OCI-M2 (cell line): ENCODE results near the gene MAP6D1.

Source experiments
- DNase-seq: peaks from one replicate; lab custom pipeline; 2025; ENCODE audit not compliant: unreplicated experiment; lab: John Stamatoyannopoulos, UW

Gene MAP6D1

GRCh38 chr3:183824761-183825455 lies 469 bp downstream of the MAP6D1 start:
- DNase-seq: no peak

- DNase-seq: no peak
Measured at GRCh38 chr3:183823963-183824362, 1.4 kb downstream of the MAP6D1 start.

DNA sequence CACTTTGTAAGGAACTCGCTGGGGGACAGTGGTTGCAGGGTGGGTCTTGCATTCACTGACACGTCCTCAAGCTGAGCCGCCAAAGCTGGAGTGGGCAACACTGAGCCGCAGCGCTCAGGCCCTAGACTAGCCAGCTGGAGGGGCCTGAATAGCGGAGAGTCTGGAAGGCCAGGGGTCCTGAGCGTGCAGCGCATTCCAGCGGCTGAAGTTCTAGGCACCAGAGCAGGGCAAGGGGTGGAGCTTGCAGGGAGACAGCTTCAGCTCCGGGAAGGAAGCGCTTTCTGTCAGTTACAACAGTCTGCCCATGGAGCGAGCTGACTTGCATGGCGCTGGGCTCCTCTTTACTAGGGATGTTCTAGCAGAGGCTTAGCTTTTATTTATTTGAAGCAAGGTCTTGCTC lies 2.7 kb downstream of the MAP6D1 start:
- DNase-seq: no peak

DNA sequence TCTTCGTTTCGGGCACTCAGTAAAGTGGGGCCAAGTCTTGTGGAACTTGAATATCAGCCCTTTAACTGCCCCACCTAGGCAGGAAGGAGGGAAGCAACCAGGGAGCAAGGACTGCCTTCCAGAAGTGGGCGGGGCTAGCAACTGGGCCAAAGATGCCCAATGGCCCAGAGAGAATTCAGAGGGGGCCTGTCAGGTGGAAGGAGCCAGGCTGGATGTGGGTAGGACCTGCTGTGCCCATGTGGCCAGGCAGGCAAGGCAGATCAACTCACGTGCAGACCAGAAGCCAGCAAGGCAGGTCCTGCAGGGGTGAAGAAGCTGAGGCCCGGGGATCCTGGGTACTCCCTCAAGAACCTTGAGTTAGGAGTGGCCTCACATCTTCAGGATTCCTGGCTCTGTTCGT lies 5.5 kb downstream of the MAP6D1 start:
- no peak for DNase-seq

DNA sequence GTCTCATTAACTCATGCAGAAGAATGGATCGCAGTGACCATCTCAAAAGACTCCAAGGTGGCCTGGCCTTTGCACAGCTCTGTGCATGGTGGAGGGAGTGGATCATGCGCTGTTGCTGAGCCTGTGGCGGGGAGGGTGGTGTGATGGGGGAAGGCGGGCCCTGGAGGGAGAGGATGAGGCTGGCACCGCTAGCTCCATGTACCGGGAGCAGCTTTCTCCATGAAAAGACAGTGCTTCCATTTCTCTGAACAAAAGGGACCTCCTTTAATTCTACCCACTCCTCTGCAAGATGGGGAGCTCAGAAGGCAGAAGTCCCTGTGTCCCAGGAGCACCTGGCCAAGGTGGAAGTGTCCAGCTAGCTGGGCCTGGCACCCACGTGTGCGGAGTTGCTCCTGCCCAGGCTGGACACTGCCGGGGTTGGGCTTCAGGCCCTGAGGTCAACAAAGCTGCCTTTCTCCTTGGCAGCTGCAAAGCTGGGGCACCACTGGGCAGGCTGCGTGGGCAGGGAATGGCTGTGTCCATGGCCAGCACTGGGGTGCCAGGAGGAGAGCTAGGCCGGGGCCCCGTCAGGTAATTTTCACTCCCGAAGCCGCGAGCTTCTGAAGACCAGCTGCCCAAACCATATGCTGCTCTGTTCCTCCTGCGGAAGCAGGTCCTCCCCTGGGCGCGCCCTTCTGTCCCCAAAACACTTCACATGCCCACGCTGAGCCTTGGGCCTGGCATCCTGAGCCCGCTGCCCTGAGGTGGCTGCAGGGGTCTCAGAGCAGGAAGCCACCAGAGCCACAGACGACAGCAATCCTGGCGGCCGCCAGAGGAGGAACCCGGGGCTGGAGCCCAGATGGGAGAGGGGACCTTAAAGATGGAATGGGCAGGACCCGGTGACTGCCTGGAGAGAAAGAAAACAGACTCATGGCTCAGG lies 6.4 kb downstream of the MAP6D1 start:
- DNase-seq: no peak

DNA sequence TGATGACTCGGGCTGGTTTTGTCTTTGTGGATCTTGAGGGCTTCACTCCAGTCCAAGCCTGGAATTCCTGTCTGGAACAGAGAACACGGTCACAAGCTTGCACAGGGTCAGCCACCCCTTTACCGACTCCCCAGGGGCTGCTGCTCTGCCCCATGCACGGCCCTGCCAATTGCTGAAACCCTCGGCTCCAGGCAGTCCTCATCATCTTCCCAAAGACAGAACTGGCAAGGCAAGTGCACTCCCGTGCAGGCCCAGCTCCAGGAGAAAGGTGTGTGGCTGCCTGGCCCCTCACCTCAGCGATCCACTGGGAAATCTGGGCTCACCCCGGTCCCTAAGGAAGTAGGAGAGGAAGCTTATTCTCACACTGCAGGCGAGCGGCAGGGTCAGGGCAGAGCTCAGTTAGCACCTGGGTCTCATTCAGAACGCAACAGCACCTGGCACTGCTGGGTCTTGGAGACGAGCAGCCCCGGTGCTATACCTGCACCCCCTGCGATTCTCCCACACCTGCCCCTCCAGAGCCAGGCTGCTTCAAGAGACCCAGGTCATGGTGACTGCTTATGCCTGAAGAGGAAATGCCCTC lies 7.2 kb downstream of the MAP6D1 start:
- no peak for DNase-seq

DNA sequence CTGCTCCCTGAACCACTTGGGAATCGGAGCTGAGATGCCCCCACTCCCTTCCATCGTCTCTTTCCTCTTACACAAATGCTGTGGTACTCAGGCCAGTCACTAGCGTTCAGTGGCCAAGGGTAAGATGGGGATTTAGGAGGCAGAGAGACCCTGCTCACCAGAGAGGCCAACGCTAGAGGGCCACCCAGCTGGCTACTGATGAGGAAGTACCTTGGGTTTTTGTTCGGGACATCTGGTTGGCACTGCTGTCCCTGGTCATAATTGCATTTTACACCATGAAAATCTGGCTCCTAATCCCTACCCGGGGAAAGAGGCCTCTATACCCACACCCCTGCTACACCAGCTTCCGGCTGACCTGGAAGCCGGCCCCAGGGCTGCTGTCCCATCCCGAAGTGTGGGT lies 7.7 kb downstream of the MAP6D1 start:
- no peak for DNase-seq

GRCh38 chr3:183816681-183817510 lies 8.5 kb downstream of the MAP6D1 start:
- no peak for DNase-seq

- DNase-seq: no peak
Measured at GRCh38 chr3:183815951-183816475, 9.4 kb downstream of the MAP6D1 start.

GRCh38 chr3:183815563-183815940 lies 9.8 kb downstream of the MAP6D1 start:
- no peak for DNase-seq

DNA sequence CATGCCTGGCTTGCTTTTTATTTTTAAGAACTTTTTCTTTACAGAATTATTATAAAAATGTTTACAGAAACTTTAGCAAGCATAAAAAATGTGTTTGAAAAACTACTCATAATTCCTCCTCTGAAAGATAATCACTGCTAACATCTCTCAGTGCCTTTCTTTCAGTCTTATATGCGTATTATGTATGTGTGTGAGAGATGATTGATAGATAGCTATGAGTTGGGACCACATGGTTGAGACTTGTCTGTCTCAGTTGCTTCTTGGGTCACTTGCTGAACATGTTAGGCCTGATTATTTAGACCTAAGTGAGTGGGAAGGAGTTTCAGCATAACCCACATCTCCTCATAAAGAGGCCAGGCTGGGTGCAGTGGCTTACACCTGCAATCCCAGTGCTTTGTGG lies 11.1 kb downstream of the MAP6D1 start:
- DNase-seq: no peak

GRCh38 chr3:183812761-183813445 lies 12.5 kb downstream of the MAP6D1 start:
- no peak for DNase-seq

DNA sequence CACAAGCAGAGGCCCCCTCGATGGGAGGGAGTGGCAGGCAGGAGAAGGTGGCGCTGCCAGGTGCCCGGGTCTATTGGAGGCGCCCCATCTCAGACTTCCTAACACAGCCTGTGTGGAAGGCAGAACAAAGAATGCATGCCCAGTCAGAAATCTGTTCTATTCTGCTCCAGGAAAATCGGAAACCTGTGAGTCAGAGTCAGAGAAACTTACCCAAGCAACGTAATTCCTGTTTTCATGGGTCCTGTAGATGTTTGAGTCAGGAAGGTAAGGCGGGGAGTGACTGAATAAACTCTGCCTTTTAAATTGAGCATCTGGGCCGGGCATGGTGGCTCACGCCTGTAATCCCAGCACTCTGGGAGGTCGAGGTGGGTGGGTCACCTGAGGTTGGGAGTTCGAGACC lies 13.7 kb downstream of the MAP6D1 start:
- DNase-seq: no peak

DNA sequence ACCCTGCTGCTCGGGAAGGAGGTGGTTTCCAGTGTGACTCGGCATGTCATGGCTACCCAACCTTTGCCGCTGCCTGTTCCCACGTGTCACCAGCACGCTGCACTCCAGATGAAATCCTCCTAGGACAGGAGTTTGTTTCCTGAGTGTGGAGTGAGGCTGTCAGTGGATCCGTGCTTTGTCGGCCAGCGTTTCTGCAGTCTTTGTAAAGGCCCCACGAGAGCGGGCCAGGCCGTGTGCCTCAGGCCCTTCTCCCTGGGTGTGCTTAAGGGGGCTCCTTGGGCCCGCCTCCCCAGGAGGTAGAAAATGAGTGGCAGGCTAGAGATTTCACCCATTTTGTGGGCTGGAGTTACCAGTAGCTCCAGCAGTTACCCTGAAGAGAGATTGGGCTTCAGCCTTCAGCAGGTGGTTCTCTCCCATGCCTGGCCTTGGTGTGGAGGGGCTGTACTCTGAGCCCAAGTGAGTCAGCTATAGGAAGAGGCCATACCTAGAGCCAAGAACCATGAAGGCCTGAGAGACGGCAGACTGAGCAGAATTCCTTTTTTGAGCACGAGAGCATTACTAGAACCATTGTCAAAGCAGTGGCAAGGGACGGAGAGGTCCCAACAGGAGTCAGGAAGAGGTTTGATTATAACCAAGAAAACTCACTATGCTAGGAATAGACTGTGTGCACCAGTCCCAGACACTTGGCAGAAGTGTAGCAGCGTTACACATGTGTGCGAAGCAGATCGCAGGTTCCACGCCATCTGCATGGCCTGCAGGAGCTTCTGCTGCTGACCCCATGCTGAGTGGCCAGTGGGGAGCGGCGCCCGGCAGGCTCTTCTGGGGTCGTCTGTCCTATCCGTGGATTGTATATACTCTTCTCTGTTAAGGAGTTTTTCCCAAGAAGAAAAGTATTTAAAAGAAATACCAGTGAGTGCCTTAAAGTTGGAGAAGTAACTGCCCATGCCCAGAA lies 14.5 kb downstream of the MAP6D1 start:
- no peak for DNase-seq

- no peak for DNase-seq
Measured at GRCh38 chr3:183809270-183809669, 16.1 kb downstream of the MAP6D1 start.

- DNase-seq: no peak
Measured at GRCh38 chr3:183808355-183808754, 17.0 kb downstream of the MAP6D1 start.

DNA sequence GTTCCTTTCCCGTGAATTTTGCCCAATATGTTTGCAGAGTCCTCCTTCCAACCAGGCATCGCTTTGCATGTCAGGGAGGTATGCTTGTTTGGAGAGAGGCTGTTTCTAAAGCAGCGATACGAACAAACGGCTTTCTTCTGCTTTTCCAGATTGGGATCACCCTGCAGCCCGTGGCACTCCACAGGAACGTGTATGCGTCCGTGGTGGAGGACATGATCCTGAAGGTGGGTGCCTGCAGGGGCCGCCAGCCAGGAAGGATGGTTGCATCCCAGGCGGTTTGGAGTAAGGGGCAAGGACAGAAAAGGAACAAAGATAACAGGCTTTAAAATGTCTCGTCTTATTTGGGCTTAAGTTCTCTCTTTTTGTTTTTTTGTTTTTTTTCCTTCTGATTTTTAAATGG lies 17.5 kb downstream of the MAP6D1 start:
- DNase-seq: no peak

DNA sequence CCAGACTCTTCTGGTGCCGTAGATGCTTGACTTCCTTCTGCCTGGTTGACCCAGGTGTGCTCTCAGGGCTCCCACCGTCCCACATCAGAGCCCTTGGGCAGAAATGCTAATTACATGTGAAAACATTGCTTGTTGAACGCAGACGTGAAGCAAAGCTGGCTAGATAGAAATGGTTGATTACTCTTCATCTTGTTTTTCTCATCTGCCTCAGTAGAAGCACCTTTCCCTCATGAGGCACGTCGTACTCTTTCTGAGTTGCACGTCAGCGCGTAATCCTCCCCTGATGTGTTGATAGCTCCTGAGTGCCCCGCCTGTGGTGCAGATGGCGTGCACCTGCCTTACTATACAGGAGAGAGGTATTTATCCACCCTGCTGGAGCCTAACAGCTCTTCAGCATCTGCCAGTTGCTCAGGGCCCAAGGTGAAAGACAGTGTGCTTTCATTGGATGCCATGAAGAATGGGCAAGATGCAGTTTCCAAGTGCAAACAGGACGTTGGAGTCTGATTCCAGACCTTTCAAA lies 18.1 kb downstream of the MAP6D1 start:
- no peak for DNase-seq

DNA sequence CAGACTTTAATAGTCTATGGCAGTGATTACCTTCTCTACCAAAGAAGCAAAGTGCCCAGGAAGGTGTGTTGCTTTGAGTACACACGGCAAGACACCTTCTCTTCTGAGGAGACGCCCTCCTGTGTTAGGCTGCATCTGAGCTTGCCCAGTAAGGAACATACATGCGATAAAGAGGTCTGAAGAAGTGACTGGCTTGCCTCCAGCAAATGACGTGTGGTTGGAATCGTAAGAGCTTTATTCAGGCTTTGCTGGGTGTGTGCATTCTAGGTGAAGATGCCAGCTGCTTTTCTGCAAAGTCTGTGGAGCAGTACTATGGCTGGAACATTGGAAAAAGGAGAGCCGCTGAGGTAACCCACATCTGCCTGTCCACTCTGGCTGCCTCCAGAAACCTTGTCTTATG lies 22.4 kb downstream of the MAP6D1 start:
- DNase-seq: no peak
